ENCODE measurements around the gene EPHX1. TPM values are rescaled to one million over a fixed set of nuclear protein-coding genes. Genes with fewer than 3 reads are reported as not detected.
"Not testable (repeated sequence)": the region's sequence is repeated elsewhere in the genome, so short reads cannot be mapped to it uniquely, and the experiment has no call there.

Gene EPHX1
- total and polyA plus RNA-seq, 2 experiments from 2014 or later: 16.6 to 18.2 TPM

GRCh38 chr1:225811622-225812487 lies 1.9 kb downstream of the EPHX1 start:
- Histone ChIP-seq H3K27me3 (replicated peaks; ENCODE audit: insufficient read depth) (no peaks in the 10 kb centered on the region), H4K20me1 (ENCODE audit: insufficient read depth) (no peaks in the 10 kb centered on the region), H3K4me1 (ENCODE audit: insufficient read depth) (peaks cover 40% of the 10 kb centered on the region), H3K4me3 (peak overlapping the region; percentile 85), H3K9me2 (ENCODE audit: insufficient read depth) (no peaks in the 10 kb centered on the region), H3K4me2 (ENCODE audit: unreplicated experiment) (peak overlapping the region; percentile 89), H3K9me3 (ENCODE audit: low read depth) (no peaks in the 10 kb centered on the region), H3K27ac (no peak overlapping the region), H3K9ac (peak overlapping the region; percentile 79; the same call in 1 of the 2 replicates), H2AFZ (peak overlapping the region; percentile 88; the same call in 1 of the 2 replicates), H3K36me3 (ENCODE audit: low read depth) (no peaks in the 10 kb centered on the region), H3F3A (ENCODE audit: insufficient read depth) (peaks cover 37% of the 10 kb centered on the region), H3K79me2 (ENCODE audit: insufficient read depth) (no peaks in the 10 kb centered on the region)
- in situ Hi-C loops (cut with MboI): no loop called here
- DNase-seq: peak; percentile 69
- 35 to 39% methylated on average over 10 of the region's 10 CpGs for WGBS, 2 experiments (ENCODE audit: low coverage in 1 of 2, low lambda C conversion rate in 2 of 2, missing lambda C conversion rate in 2 of 2)
- no peak for TF ChIP-seq EZH2 (IDR thresholded peaks at IDR 0.05; ENCODE audit: insufficient read depth, poor library complexity, severe bottlenecking)
- TF ChIP-seq EZH2phosphoT487 (IDR thresholded peaks at IDR 0.05; ENCODE audit: insufficient read depth, low read depth): no peak

- TF ChIP-seq EZH2phosphoT487 (IDR thresholded peaks at IDR 0.05; ENCODE audit: insufficient read depth, low read depth) (no peak), EZH2 (IDR thresholded peaks at IDR 0.05; ENCODE audit: insufficient read depth, poor library complexity, severe bottlenecking) (no peak)
- no peaks in the 10 kb centered on the region for H3K27me3 ChIP-seq (replicated peaks; ENCODE audit: insufficient read depth)
- H3K9me2 ChIP-seq (ENCODE audit: insufficient read depth): no peaks in the 10 kb centered on the region
- H3K36me3 ChIP-seq (ENCODE audit: low read depth): no peaks in the 10 kb centered on the region
- H3K79me2 ChIP-seq (ENCODE audit: insufficient read depth): no peaks in the 10 kb centered on the region
- no peaks in the 10 kb centered on the region for H3K9me3 ChIP-seq (ENCODE audit: low read depth)
- peak; percentile 41 for DNase-seq
- H3K4me2 ChIP-seq (ENCODE audit: unreplicated experiment): no peak overlapping the region
- no peak overlapping the region for H3K4me3 ChIP-seq
- peak overlapping the region; percentile 52; the same call in 1 of the 2 replicates for H3K9ac ChIP-seq
- in situ Hi-C loops (cut with MboI): no loop called here
- peaks cover 37% of the 10 kb centered on the region for H3F3A ChIP-seq (ENCODE audit: insufficient read depth)
- H2AFZ ChIP-seq: peak overlapping the region; percentile 79
- H3K4me1 ChIP-seq (ENCODE audit: insufficient read depth): peaks cover 47% of the 10 kb centered on the region
- WGBS, 2 experiments (ENCODE audit: low coverage in 1 of 2, low lambda C conversion rate in 2 of 2, missing lambda C conversion rate in 2 of 2): 57 to 59% methylated on average over 8 of the region's 8 CpGs
- peak overlapping the region; percentile 63 for H3K27ac ChIP-seq
- no peaks in the 10 kb centered on the region for H4K20me1 ChIP-seq (ENCODE audit: insufficient read depth)
Observed at GRCh38 chr1:225812488-225813213, 2.7 kb downstream of the EPHX1 start.

DNA sequence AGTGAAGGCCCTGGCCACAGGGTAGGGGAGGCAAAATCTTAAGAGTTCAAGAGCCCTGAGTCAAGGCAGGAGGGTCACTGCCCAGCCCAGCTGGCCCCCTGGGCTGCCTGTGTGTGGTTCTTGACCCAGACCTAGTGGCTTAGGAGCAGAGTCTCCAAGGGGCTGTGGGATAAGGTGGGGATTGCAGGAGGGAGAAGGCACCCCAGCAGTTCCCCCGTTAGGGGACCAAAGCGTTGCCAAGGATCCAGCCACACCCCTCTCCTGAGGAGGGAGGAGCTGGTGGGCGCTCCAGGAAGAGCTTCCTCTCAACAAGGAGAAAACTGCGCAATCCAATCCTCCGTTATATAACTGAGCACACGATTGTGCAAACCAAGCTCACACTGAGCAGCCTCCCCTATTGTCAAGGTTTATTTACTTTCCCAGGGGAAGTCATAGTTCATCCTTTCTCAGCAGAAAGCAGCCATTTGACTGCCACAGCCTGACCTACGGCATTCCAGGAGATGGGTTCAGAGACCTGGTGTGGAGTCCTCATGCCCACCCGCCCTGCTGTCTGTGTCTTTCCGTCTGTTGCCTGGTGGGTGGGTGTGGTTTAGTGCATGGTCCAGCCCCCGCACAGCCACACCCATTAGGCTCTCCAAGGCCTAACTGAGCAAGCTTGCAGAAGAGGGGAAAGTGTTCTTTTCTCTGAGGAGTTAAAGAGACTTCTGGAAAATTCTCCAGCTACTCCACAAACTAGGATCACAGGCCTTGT lies 3.5 kb downstream of the EPHX1 start:
- Histone ChIP-seq H3K79me2 (ENCODE audit: insufficient read depth) (no peaks in the 10 kb centered on the region), H3K36me3 (ENCODE audit: low read depth) (no peaks in the 10 kb centered on the region), H3K27ac (peak overlapping the region; percentile 63), H2AFZ (peak overlapping the region; percentile 79), H3K9ac (peak overlapping the region; percentile 52), H3F3A (ENCODE audit: insufficient read depth) (peaks cover 37% of the 10 kb centered on the region), H3K9me3 (ENCODE audit: low read depth) (no peaks in the 10 kb centered on the region), H3K4me2 (ENCODE audit: unreplicated experiment) (peak overlapping the region; percentile 43), H3K4me3 (peak overlapping the region; percentile 24; the same call in 1 of the 2 replicates), H3K27me3 (replicated peaks; ENCODE audit: insufficient read depth) (no peaks in the 10 kb centered on the region), H3K9me2 (ENCODE audit: insufficient read depth) (no peaks in the 10 kb centered on the region), H4K20me1 (ENCODE audit: insufficient read depth) (no peaks in the 10 kb centered on the region), H3K4me1 (ENCODE audit: insufficient read depth) (peaks cover 54% of the 10 kb centered on the region)
- 5 to 7% methylated on average over 10 of the region's 10 CpGs for WGBS, 2 experiments (ENCODE audit: low coverage in 1 of 2, low lambda C conversion rate in 2 of 2, missing lambda C conversion rate in 2 of 2)
- peak; percentile 82 for DNase-seq
- in situ Hi-C loops (cut with MboI): no loop called here
- TF ChIP-seq EZH2phosphoT487 (IDR thresholded peaks at IDR 0.05; ENCODE audit: insufficient read depth, low read depth): no peak
- no peak for TF ChIP-seq EZH2 (IDR thresholded peaks at IDR 0.05; ENCODE audit: insufficient read depth, poor library complexity, severe bottlenecking)

DNA sequence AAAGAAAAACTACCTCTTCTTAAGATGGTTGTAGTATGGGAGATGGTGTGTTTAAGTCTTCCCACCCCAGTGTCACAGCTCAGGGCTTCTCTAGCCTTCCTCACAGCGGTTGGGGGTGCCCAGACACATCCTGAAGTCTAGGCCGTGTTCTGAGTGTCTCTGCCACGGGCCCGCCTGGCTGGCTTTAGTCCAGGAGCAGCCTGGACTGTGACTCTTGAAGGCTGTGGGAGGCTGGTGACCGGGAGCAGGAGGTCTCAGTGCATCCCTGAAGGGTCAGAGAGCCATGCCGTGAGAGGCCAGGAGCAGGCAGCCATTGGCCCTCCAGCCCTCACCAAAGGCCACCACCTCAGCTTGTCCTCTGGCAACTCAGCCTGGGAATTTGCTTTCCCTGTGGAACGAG lies 4.5 kb downstream of the EPHX1 start:
- no peak for TF ChIP-seq EZH2phosphoT487 (IDR thresholded peaks at IDR 0.05; ENCODE audit: insufficient read depth, low read depth)
- no peak for TF ChIP-seq EZH2 (IDR thresholded peaks at IDR 0.05; ENCODE audit: insufficient read depth, poor library complexity, severe bottlenecking)
- H3K36me3 ChIP-seq (ENCODE audit: low read depth): no peaks in the 10 kb centered on the region
- H3K4me1 ChIP-seq (ENCODE audit: insufficient read depth): peaks cover 54% of the 10 kb centered on the region
- in situ Hi-C loops (cut with MboI): no loop called here
- no peaks in the 10 kb centered on the region for H3K79me2 ChIP-seq (ENCODE audit: insufficient read depth)
- 0 out of 2 replicates have a peak overlapping the region, but pooled peaks have one; percentile 52 for H3K9ac ChIP-seq
- no peak overlapping the region for H2AFZ ChIP-seq
- H3K9me2 ChIP-seq (ENCODE audit: insufficient read depth): no peaks in the 10 kb centered on the region
- no peak for DNase-seq
- no peak overlapping the region for H3K4me2 ChIP-seq (ENCODE audit: unreplicated experiment)
- H3K27me3 ChIP-seq (replicated peaks; ENCODE audit: insufficient read depth): no peaks in the 10 kb centered on the region
- no peak overlapping the region for H3K4me3 ChIP-seq
- H3F3A ChIP-seq (ENCODE audit: insufficient read depth): peaks cover 35% of the 10 kb centered on the region
- H3K27ac ChIP-seq: peak overlapping the region; percentile 63
- no peaks in the 10 kb centered on the region for H3K9me3 ChIP-seq (ENCODE audit: low read depth)
- 66 to 70% methylated on average over 7 of the region's 7 CpGs for WGBS, 2 experiments (ENCODE audit: low coverage in 1 of 2, low lambda C conversion rate in 2 of 2, missing lambda C conversion rate in 2 of 2)
- no peaks in the 10 kb centered on the region for H4K20me1 ChIP-seq (ENCODE audit: insufficient read depth)

DNA sequence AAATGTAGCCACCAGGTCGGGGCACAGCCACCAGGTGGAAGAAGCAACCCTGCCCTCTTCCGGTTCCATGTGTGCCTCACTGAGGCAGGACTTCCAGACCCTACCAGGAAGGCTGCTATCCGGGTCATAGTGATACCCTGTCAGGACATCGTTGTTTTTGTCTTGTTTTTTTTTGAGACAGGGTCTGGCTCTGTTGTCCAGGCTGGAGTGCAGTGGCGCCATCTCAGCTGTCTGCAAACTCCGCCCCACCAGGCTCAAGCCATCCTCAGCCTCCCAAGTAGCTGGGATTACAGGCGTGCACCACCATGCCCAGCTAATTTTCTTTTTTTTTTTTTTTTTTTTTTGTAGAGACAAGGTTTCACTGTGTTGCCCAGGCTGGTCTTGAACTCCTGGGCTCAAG lies 5.2 kb downstream of the EPHX1 start:
- H3K9ac ChIP-seq; H3K4me2 ChIP-seq (ENCODE audit: unreplicated experiment); in situ Hi-C loops (cut with MboI); H4K20me1 ChIP-seq (ENCODE audit: insufficient read depth); H3K27ac ChIP-seq; H3K9me3 ChIP-seq (ENCODE audit: low read depth); H3K4me3 ChIP-seq; H2AFZ ChIP-seq; H3K79me2 ChIP-seq (ENCODE audit: insufficient read depth); H3K27me3 ChIP-seq (replicated peaks; ENCODE audit: insufficient read depth); DNase-seq; H3K9me2 ChIP-seq (ENCODE audit: insufficient read depth); H3K36me3 ChIP-seq (ENCODE audit: low read depth): not testable (repeated sequence)
- WGBS, 2 experiments (ENCODE audit: low coverage in 1 of 2, low lambda C conversion rate in 2 of 2, missing lambda C conversion rate in 2 of 2): 98 to 99% methylated on average over 7 of the region's 7 CpGs
- H3K4me1 ChIP-seq (ENCODE audit: insufficient read depth): peaks cover 54% of the 10 kb centered on the region
- H3F3A ChIP-seq (ENCODE audit: insufficient read depth): peaks cover 32% of the 10 kb centered on the region
